SHP77 treated with DMSO at 0.1 percent for 48 hours (cell line): ENCODE results near the gene TAF4B.

Source experiments
- DNase-seq: peaks from one replicate; lab custom pipeline; 2025; lab: John Stamatoyannopoulos, UW

Gene TAF4B

GRCh38 chr18:26383454-26384270 lies 157.4 kb downstream of the TAF4B start:
- DNase-seq = peak; percentile 2

- DNase-seq = no peak
These were observed 159.8 kb downstream of the TAF4B start for GRCh38 chr18:26386002-26386401.

- no peak for DNase-seq
These were observed 160.2 kb downstream of the TAF4B start for GRCh38 chr18:26386441-26386840.

- DNase-seq = no peak
These were observed 167.9 kb downstream of the TAF4B start for GRCh38 chr18:26394047-26394654.

- DNase-seq = no peak
These were observed 170.8 kb downstream of the TAF4B start for GRCh38 chr18:26397019-26397418.

GRCh38 chr18:26403491-26403890 lies 177.2 kb downstream of the TAF4B start:
- no peak for DNase-seq

GRCh38 chr18:26405190-26405801 lies 179.1 kb downstream of the TAF4B start:
- DNase-seq = peak; percentile 17

- DNase-seq = no peak
These were observed 180.1 kb downstream of the TAF4B start for GRCh38 chr18:26406324-26406723.

- DNase-seq = no peak
These were observed 180.7 kb downstream of the TAF4B start for GRCh38 chr18:26406854-26407517.

- DNase-seq = no peak
These were observed 181.7 kb downstream of the TAF4B start for GRCh38 chr18:26407736-26408601.

GRCh38 chr18:26409091-26409490 lies 182.8 kb downstream of the TAF4B start:
- no peak for DNase-seq

- DNase-seq = no peak
These were observed 188.7 kb downstream of the TAF4B start for GRCh38 chr18:26414901-26415440.

GRCh38 chr18:26415631-26416030 lies 189.4 kb downstream of the TAF4B start:
- DNase-seq = no peak

GRCh38 chr18:26416652-26417150 lies 190.5 kb downstream of the TAF4B start:
- no peak for DNase-seq

- DNase-seq = no peak
These were observed 190.9 kb downstream of the TAF4B start for GRCh38 chr18:26417190-26417589.

GRCh38 chr18:26418225-26418624 lies 192.0 kb downstream of the TAF4B start:
- no peak for DNase-seq

- DNase-seq = no peak
These were observed 193.5 kb downstream of the TAF4B start for GRCh38 chr18:26419746-26420145.

- no peak for DNase-seq
These were observed 195.3 kb downstream of the TAF4B start for GRCh38 chr18:26421503-26421902.

- DNase-seq = no peak
These were observed 195.7 kb downstream of the TAF4B start for GRCh38 chr18:26421931-26422330.

- no peak for DNase-seq
These were observed 196.4 kb downstream of the TAF4B start for GRCh38 chr18:26422472-26423162.
